GM23338 (cell line): ENCODE data around the gene MGLL.

ENCODE experiments used
- CREB1 ChIP-seq: fragments of 250-450 bp; sonication (Bioruptor Pico); IDR thresholded peaks from 2 replicates; pipeline ENCODE4 v1.5.0; 2020; ENCODE audit warnings: low read depth, mild to moderate bottlenecking, moderate library complexity
- ETS1 ChIP-seq: IDR thresholded peaks from 2 replicates; pipeline ENCODE4 v1.6.1; 2016; ENCODE audit warnings: antibody characterized with exemption
- EZH2 ChIP-seq: fragments of 200-600 bp; sonication (generic); IDR thresholded peaks from one replicate; pipeline ENCODE4 v1.8.0; 2017; ENCODE audit warnings: antibody characterized with exemption, mild to moderate bottlenecking, low read depth; ENCODE audit not compliant: unreplicated experiment
- EZH2phosphoT487 ChIP-seq: fragments of 200-600 bp; sonication (generic); IDR thresholded peaks from one replicate; pipeline ENCODE4 v1.8.1; 2018; ENCODE audit warnings: antibody characterized with exemption; ENCODE audit not compliant: unreplicated experiment
- JUNB ChIP-seq: IDR thresholded peaks from one replicate; pipeline ENCODE4 v1.6.1; 2016; ENCODE audit warnings: antibody characterized with exemption; ENCODE audit not compliant: unreplicated experiment
- POLR2AphosphoS5 ChIP-seq: IDR thresholded peaks from 2 replicates; pipeline ENCODE4 v1.6.1; 2016; ENCODE audit warnings: antibody characterized with exemption, low read depth
- REST ChIP-seq: IDR thresholded peaks from one replicate; pipeline ENCODE4 v1.6.1; 2018; ENCODE audit warnings: antibody characterized with exemption; ENCODE audit not compliant: unreplicated experiment
- STAT1 ChIP-seq: IDR thresholded peaks from one replicate; pipeline ENCODE4 v1.6.1; 2016; ENCODE audit warnings: antibody characterized with exemption; ENCODE audit not compliant: unreplicated experiment
- ZNF331 ChIP-seq: fragments of 250-450 bp; sonication (Bioruptor Pico); IDR thresholded peaks from 2 replicates; pipeline ENCODE4 v1.5.0; 2020; ENCODE audit warnings: low read depth, mild to moderate bottlenecking, moderate library complexity
- ZNF462 ChIP-seq: fragments of 250-450 bp; sonication (Bioruptor Pico); IDR thresholded peaks from 2 replicates; pipeline ENCODE4 v1.5.0; 2020; ENCODE audit warnings: mild to moderate bottlenecking, moderate library complexity
- TF ChIP-seq, protein P1 (sequence below), 2 experiments: fragments of 200-600 bp in 1 of 2; sonication (generic) in 1 of 2; conservative IDR thresholded peaks; 2 replicates each; pipeline versions ENCODE4 v1.5.1 to v1.6.1; 2016 to 2017; ENCODE audit warnings: antibody characterized with exemption in 2 of 2, low read depth in 2 of 2, mild to moderate bottlenecking in 2 of 2, moderate library complexity in 1 of 2

DNA sequence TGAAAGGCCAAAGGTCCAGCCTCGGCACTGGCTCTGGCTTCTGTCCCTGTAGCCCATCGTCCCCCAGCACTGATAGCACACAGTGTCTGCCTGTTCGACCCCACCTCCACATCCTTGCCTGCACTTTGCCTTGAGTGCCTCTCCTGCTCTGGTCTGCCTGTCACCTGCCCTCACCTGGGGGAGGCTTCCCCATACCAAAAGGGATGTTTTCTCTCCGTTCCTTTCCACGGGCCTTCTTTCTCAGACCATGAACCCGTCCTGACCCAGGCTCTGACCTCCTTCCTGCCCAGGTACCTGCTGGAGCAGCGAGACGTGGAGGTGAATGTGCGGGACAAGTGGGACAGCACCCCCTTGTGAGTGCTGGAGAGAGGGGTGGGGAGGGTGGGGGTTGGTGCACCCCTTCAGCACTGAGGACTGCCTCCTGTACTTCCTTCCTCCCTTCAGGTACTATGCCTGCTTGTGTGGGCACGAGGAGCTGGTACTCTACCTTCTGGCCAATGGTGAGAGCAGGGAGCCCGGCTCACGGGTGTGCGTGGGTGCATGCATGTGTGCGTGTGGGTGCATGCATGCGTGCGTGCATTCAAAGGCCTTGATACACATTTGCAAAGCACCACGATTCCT, 148.1 kb downstream of the MGLL start:
- TF ChIP-seq, protein P1, sequence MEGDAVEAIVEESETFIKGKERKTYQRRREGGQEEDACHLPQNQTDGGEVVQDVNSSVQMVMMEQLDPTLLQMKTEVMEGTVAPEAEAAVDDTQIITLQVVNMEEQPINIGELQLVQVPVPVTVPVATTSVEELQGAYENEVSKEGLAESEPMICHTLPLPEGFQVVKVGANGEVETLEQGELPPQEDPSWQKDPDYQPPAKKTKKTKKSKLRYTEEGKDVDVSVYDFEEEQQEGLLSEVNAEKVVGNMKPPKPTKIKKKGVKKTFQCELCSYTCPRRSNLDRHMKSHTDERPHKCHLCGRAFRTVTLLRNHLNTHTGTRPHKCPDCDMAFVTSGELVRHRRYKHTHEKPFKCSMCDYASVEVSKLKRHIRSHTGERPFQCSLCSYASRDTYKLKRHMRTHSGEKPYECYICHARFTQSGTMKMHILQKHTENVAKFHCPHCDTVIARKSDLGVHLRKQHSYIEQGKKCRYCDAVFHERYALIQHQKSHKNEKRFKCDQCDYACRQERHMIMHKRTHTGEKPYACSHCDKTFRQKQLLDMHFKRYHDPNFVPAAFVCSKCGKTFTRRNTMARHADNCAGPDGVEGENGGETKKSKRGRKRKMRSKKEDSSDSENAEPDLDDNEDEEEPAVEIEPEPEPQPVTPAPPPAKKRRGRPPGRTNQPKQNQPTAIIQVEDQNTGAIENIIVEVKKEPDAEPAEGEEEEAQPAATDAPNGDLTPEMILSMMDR (conservative IDR thresholded peaks at IDR 0.05; ENCODE audit: low read depth in 2 of 2) = peak in 1 of 2 experiments; percentile 22; a peak in 1 of 4 replicates
- TF ChIP-seq EZH2phosphoT487 = no peak
- no peak; the same call in 1 of the 2 replicates for TF ChIP-seq POLR2AphosphoS5
- TF ChIP-seq EZH2 = no peak
- TF ChIP-seq CREB1 (CRISPR knock-in tag) = no peak
- TF ChIP-seq REST = no peak
- TF ChIP-seq STAT1 = no peak
- no peak for TF ChIP-seq ETS1
- no peak for TF ChIP-seq JUNB
- TF ChIP-seq ZNF331 (CRISPR knock-in tag) = no peak
- no peak for TF ChIP-seq ZNF462 (CRISPR knock-in tag)
